Measurements from ENCODE around the gene OR11H12. TPM values are rescaled to one million over a fixed set of nuclear protein-coding genes. Genes with fewer than 3 reads are reported as not detected.
"Not testable (repeated sequence)": the region's sequence is repeated elsewhere in the genome, so short reads cannot be mapped to it uniquely, and the experiment has no call there.

OR11H12 gene, protein sequence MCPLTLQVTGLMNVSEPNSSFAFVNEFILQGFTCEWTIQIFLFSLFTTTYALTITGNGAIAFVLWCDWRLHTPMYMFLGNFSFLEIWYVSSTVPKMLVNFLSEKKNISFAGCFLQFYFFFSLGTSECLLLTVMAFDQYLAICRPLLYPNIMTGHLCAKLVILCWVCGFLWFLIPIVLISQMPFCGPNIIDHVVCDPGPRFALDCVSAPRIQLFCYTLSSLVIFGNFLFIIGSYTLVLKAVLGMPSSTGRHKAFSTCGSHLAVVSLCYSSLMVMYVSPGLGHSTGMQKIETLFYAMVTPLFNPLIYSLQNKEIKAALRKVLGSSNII
- not detected for total RNA-seq

DNA sequence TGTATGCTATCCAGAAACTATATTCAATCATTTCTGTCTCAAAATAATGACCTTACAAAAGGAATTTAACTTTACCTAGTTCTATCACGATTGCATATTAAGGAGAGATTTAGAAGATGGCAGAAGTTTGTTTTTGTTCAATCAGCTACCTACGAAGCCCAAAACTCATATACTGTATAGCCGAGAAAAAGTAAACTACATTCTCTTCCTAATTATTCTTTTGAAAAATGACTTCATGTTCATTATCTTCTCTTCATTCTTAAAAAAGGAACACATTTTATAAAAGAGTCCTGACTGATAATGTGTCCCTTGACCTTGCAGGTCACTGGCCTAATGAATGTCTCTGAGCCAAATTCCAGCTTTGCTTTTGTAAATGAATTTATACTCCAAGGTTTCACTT is at the start of gene OR11H12:
TSS of gene OR11H12 (plus strand) at position 301 of the 400 bp plus-strand sequence. CDS start at position 301, 0 bp downstream.
- ATAC-seq (replicated peaks in 1 of 2); H3K27ac Mint-ChIP-seq; H3K9me3 Mint-ChIP-seq; H3K36me3 Mint-ChIP-seq (ENCODE audit: insufficient read depth in 2 of 2); DNase-seq; H3K4me1 Mint-ChIP-seq (ENCODE audit: low read depth); H3K4me3 Mint-ChIP-seq; H3K27me3 Mint-ChIP-seq (ENCODE audit: low read depth): not testable (repeated sequence)

DNA sequence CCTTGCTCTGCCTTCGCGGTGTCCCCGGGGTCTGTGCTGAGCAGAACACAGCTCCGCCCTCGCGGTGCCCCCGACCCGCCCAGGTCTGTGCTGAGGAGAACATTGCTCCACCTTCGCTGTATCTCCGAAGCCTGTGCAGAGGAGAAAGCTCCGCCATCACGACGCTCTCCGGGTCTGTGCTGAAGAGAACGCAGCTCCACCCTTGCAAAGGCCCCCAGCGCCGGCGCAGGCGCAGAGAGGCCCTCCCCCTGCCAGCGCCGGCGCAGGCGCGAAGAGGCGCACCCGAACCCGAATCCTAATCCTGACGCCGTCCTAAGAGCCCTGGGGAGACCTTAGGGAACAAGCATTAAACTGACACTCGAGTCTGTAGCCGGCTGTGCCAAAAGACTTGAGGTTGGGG is 18.0 kb upstream of the OR11H12 start:
- H3K27ac Mint-ChIP-seq; H3K4me3 Mint-ChIP-seq; ATAC-seq (replicated peaks in 1 of 2); H3K4me1 Mint-ChIP-seq (ENCODE audit: low read depth); H3K9me3 Mint-ChIP-seq; DNase-seq; H3K36me3 Mint-ChIP-seq (ENCODE audit: insufficient read depth in 2 of 2); H3K27me3 Mint-ChIP-seq (ENCODE audit: low read depth): not testable (repeated sequence)

- DNase-seq; H3K4me3 Mint-ChIP-seq; H3K9me3 Mint-ChIP-seq; ATAC-seq (replicated peaks in 1 of 2); H3K27ac Mint-ChIP-seq; H3K4me1 Mint-ChIP-seq (ENCODE audit: low read depth); H3K27me3 Mint-ChIP-seq (ENCODE audit: low read depth); H3K36me3 Mint-ChIP-seq (ENCODE audit: insufficient read depth in 2 of 2): not testable (repeated sequence)
Measured at GRCh38 chr14:18626610-18627213, 25.8 kb downstream of the OR11H12 start.

DNA sequence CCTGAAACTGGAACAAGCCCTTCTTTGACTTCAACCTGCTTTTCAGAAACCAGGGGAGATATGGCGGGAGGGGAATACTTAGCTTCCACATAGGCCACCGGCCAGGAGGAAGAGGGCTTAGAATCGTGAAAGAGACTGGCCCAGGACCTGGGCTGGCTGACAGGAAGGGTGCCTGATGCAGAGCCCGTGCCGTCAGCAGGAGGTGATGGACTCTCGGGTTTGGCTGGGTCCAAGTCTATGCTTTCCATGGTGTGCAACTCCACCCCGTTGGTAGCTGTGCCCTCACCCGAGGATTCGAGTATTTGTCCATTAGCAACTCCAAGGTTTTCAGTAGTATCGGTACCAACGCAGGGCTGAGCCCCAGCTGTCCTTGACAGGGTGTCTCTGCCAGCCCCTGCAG is 35.1 kb downstream of the OR11H12 start:
- H3K36me3 Mint-ChIP-seq (ENCODE audit: insufficient read depth in 2 of 2); H3K27ac Mint-ChIP-seq; H3K9me3 Mint-ChIP-seq; H3K27me3 Mint-ChIP-seq (ENCODE audit: low read depth); ATAC-seq (replicated peaks in 1 of 2); H3K4me3 Mint-ChIP-seq; H3K4me1 Mint-ChIP-seq (ENCODE audit: low read depth); DNase-seq: not testable (repeated sequence)

DNA sequence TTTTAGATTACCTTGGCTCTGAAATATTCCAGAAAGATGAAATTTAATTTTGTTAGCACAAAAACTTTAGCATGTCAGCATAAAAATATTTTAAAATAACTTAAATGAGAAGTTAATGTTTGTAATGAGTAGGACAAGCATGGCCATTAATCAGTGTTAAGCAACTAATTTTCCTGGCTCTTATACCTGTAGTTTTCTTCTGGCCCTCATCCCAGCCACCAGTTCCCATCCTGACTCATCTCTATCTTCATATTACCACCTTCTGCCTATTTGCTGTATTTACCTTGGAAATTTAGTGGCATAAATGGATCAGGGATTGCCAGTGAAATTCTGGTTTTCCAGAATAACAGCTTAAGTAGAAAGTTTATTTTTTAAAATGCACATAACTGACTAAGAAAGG is 37.1 kb downstream of the OR11H12 start:
- not testable (repeated sequence) for ATAC-seq (replicated peaks in 1 of 2); H3K4me1 Mint-ChIP-seq (ENCODE audit: low read depth); H3K9me3 Mint-ChIP-seq; DNase-seq; H3K27ac Mint-ChIP-seq; H3K27me3 Mint-ChIP-seq (ENCODE audit: low read depth); H3K36me3 Mint-ChIP-seq (ENCODE audit: insufficient read depth in 2 of 2); H3K4me3 Mint-ChIP-seq

- H3K36me3 Mint-ChIP-seq (ENCODE audit: insufficient read depth in 2 of 2); H3K4me1 Mint-ChIP-seq (ENCODE audit: low read depth); H3K9me3 Mint-ChIP-seq; DNase-seq; H3K4me3 Mint-ChIP-seq; ATAC-seq (replicated peaks in 1 of 2); H3K27me3 Mint-ChIP-seq (ENCODE audit: low read depth); H3K27ac Mint-ChIP-seq: not testable (repeated sequence)
Measured at GRCh38 chr14:18638785-18639184, 37.9 kb downstream of the OR11H12 start.

GRCh38 chr14:18646075-18646730 is 45.3 kb downstream of the OR11H12 start:
- H3K4me3 Mint-ChIP-seq; H3K27me3 Mint-ChIP-seq (ENCODE audit: low read depth): not testable (repeated sequence)

More at GRCh38 chr14:18646075-18646730, 45.3 kb downstream of the OR11H12 start:
- not testable (repeated sequence) for H3K9me3 Mint-ChIP-seq; DNase-seq; H3K36me3 Mint-ChIP-seq (ENCODE audit: insufficient read depth in 2 of 2); ATAC-seq (replicated peaks in 1 of 2); H3K4me1 Mint-ChIP-seq (ENCODE audit: low read depth); H3K27ac Mint-ChIP-seq
